Immature natural killer cell (primary cell): Measurements from ENCODE around the gene ANKRD13C. TPM values are rescaled to one million over a fixed set of nuclear protein-coding genes. Genes with fewer than 3 reads are reported as not detected.
"Not testable (repeated sequence)": the region's sequence is repeated elsewhere in the genome, so short reads cannot be mapped to it uniquely, and the experiment has no call there.

Experiments used
- DNase-seq, 3 donors: peaks; one replicate each; pipeline ENCODE4 v3.0.0; 2022; ENCODE audit warnings: mixed read lengths in 1 of 3
- H3K27ac Mint-ChIP-seq, 6 donors: one replicate each; pipeline ENCODE4 v1.8.0; 2020; ENCODE audit warnings: mixed read lengths in 6 of 6, mild to moderate bottlenecking in 5 of 6, inconsistent platforms in 4 of 6, moderate library complexity in 3 of 6
- H3K27me3 Mint-ChIP-seq, 3 donors: one replicate each; pipeline ENCODE4 v1.8.0; 2020 to 2021; ENCODE audit warnings: low read depth in 3 of 3, mild to moderate bottlenecking in 3 of 3, mixed read lengths in 3 of 3, moderate library complexity in 3 of 3, inconsistent platforms in 1 of 3
- H3K36me3 Mint-ChIP-seq, 3 donors: one replicate each; pipeline ENCODE4 v1.8.0; 2020; ENCODE audit warnings: mixed read lengths in 3 of 3, inconsistent platforms in 2 of 3, mild to moderate bottlenecking in 2 of 3
- H3K4me1 Mint-ChIP-seq, 2 donors: one replicate each; pipeline ENCODE4 v1.8.0; 2020; ENCODE audit warnings: inconsistent platforms in 2 of 2, mild to moderate bottlenecking in 2 of 2, mixed read lengths in 2 of 2, moderate library complexity in 1 of 2
- H3K4me3 Mint-ChIP-seq, 5 donors: one replicate each; pipeline ENCODE4 v1.8.0; 2020; ENCODE audit warnings: mild to moderate bottlenecking in 5 of 5, mixed read lengths in 5 of 5, inconsistent platforms in 3 of 5, moderate library complexity in 3 of 5
- H3K9me3 Mint-ChIP-seq, 6 donors: one replicate each; pipeline ENCODE4 v1.8.0; 2020; ENCODE audit warnings: mild to moderate bottlenecking in 6 of 6, mixed read lengths in 6 of 6, inconsistent platforms in 4 of 6, moderate library complexity in 3 of 6
- polyA plus RNA-seq, 3 donors: library from polyadenylated mRNA; unstranded; fragments of 300-500 nt; fragmentation: Illumina TruSeq; gene quantifications; one replicate each; pipeline ENCODE4 v1.2.3, GENCODE V29; 2021

The ANKRD13C gene
- polyA plus RNA-seq, 3 donors from 2014 or later = 7.0 to 14.6 (median 8.3) TPM

DNA sequence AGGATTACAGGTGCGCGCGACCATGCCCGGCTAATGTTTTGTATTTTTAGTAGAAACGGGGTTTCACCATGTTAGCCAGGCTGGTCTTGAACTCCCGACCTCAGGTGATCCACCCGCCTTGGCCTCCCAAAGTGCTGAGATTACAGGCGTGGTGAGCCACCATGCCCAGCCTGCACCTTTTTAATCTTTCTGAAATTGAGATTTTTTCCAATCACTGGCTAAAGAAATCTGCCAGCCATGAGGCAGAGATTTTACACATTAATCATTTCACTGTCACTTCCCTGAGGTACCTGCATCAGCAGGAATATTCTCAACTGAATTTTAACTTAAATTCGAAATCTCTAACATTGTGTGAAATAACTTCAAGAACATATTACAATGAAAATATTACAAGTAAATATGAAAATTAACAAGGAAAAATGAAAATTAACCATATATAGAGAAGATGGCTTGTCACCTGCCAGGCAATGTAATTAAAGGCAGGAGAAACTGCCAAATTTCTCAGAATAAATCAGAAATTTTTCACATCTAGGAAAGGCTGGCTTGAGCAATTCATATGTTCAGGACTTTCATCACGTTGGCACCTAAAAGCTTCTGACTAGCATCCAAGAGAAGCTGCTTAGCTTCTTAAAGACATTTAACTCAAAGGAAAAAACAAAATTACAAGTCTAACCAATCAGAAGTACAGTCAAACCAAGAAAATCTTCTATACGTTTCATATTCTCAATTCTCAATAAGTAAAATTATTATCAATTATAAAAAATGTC is 5.9 kb downstream of the ANKRD13C start:
- H3K4me1 Mint-ChIP-seq = peaks cover 45 to 75% of the 10 kb centered on the region in 2 donors
- no peak overlapping the region for H3K27ac Mint-ChIP-seq

GRCh38 chr1:70339644-70340043 is 14.9 kb downstream of the ANKRD13C start:
- Mint-ChIP-seq H3K36me3 (peaks cover 0 to 11% (median 4%) of the 10 kb centered on the region in 3 donors), H3K4me1 (peaks cover 8 to 37% of the 10 kb centered on the region in 2 donors)
- not testable (repeated sequence) for H3K27me3 Mint-ChIP-seq, H3K4me3 Mint-ChIP-seq, H3K27ac Mint-ChIP-seq, H3K9me3 Mint-ChIP-seq, DNase-seq

More for the DNA sequence above, 5.9 kb downstream of the ANKRD13C start:
- H3K27me3 Mint-ChIP-seq = peaks cover 0 to 3% (median 1%) of the 10 kb centered on the region in 3 donors
- DNase-seq = no peak
- no peak overlapping the region for H3K4me3 Mint-ChIP-seq
- no peaks in the 10 kb centered on the region for H3K9me3 Mint-ChIP-seq
- peaks cover 0 to 6% (median 3%) of the 10 kb centered on the region in 3 donors for H3K36me3 Mint-ChIP-seq

GRCh38 chr1:70336050-70336449 is 18.5 kb downstream of the ANKRD13C start:
- H3K27me3 Mint-ChIP-seq = no peaks in the 10 kb centered on the region
- no peak overlapping the region for H3K4me3 Mint-ChIP-seq

DNA sequence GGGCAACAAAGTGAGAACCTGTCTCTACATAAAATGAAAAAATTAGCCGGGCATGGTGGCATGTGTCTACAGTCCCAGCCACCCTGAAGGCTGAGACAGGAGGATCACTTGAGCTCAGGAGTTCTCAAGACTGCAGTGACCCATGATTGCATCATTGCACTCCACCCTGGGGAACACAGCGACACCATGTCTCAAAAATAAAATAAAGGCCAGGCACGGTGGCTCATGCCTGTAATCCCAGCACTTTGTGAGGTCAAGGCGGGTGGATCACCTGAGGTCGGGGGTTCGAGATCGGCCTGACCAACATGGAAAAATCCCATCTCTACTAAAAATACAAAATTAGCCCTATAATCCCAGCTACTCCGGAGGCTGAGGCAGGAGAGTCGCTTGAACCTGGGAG is 20.1 kb downstream of the ANKRD13C start:
- peaks cover 12 to 51% of the 10 kb centered on the region in 2 donors for H3K4me1 Mint-ChIP-seq
- no peak overlapping the region for H3K4me3 Mint-ChIP-seq
- no peak overlapping the region for H3K27ac Mint-ChIP-seq
- H3K27me3 Mint-ChIP-seq = no peaks in the 10 kb centered on the region
- no peak for DNase-seq
- H3K36me3 Mint-ChIP-seq = peaks cover 0 to 11% (median 4%) of the 10 kb centered on the region in 3 donors
- no peaks in the 10 kb centered on the region for H3K9me3 Mint-ChIP-seq

More at GRCh38 chr1:70336050-70336449, 18.5 kb downstream of the ANKRD13C start:
- DNase-seq = no peak
- H3K36me3 Mint-ChIP-seq = peaks cover 0 to 11% (median 4%) of the 10 kb centered on the region in 3 donors
- no peaks in the 10 kb centered on the region for H3K9me3 Mint-ChIP-seq
- H3K27ac Mint-ChIP-seq = no peak overlapping the region
- peaks cover 8 to 47% of the 10 kb centered on the region in 2 donors for H3K4me1 Mint-ChIP-seq

- peaks cover 12 to 45% of the 10 kb centered on the region in 2 donors for H3K4me1 Mint-ChIP-seq
These were observed 21.3 kb downstream of the ANKRD13C start for GRCh38 chr1:70333245-70333644.

GRCh38 chr1:70331962-70332361 is 22.6 kb downstream of the ANKRD13C start:
- no peaks in the 10 kb centered on the region for H3K9me3 Mint-ChIP-seq
- no peaks in the 10 kb centered on the region for H3K36me3 Mint-ChIP-seq
- H3K27ac Mint-ChIP-seq = peak overlapping the region in 2 of 6 donors; percentile 48 to 60
- H3K4me3 Mint-ChIP-seq = no peak overlapping the region
- no peak for DNase-seq
- peaks cover 14 to 43% of the 10 kb centered on the region in 2 donors for H3K4me1 Mint-ChIP-seq
- H3K27me3 Mint-ChIP-seq = no peaks in the 10 kb centered on the region

More at GRCh38 chr1:70333245-70333644, 21.3 kb downstream of the ANKRD13C start:
- H3K4me3 Mint-ChIP-seq = no peak overlapping the region
- H3K36me3 Mint-ChIP-seq = peaks cover 0 to 6% (median 0%) of the 10 kb centered on the region in 3 donors
- peak overlapping the region in 4 of 6 donors; percentile 1 to 58 (median 28) for H3K27ac Mint-ChIP-seq
- H3K27me3 Mint-ChIP-seq = no peaks in the 10 kb centered on the region
- no peak for DNase-seq
- H3K9me3 Mint-ChIP-seq = no peaks in the 10 kb centered on the region

- Mint-ChIP-seq H3K36me3 (peaks cover 0 to 6% (median 0%) of the 10 kb centered on the region in 3 donors), H3K9me3 (no peaks in the 10 kb centered on the region), H3K27me3 (no peaks in the 10 kb centered on the region), H3K27ac (peak overlapping the region in 2 of 6 donors; percentile 14 to 23), H3K4me1 (peaks cover 9 to 32% of the 10 kb centered on the region in 2 donors), H3K4me3 (no peak overlapping the region)
- no peak for DNase-seq
These were observed 27.0 kb downstream of the ANKRD13C start for GRCh38 chr1:70327306-70328076.

- no peak overlapping the region for H3K4me3 Mint-ChIP-seq
- no peak overlapping the region for H3K27ac Mint-ChIP-seq
- H3K36me3 Mint-ChIP-seq = peaks cover 0 to 6% (median 0%) of the 10 kb centered on the region in 3 donors
- H3K27me3 Mint-ChIP-seq = no peaks in the 10 kb centered on the region
- no peaks in the 10 kb centered on the region for H3K9me3 Mint-ChIP-seq
- DNase-seq = no peak
- peaks cover 5 to 20% of the 10 kb centered on the region in 2 donors for H3K4me1 Mint-ChIP-seq
These were observed 29.8 kb downstream of the ANKRD13C start for GRCh38 chr1:70324683-70325082.

DNA sequence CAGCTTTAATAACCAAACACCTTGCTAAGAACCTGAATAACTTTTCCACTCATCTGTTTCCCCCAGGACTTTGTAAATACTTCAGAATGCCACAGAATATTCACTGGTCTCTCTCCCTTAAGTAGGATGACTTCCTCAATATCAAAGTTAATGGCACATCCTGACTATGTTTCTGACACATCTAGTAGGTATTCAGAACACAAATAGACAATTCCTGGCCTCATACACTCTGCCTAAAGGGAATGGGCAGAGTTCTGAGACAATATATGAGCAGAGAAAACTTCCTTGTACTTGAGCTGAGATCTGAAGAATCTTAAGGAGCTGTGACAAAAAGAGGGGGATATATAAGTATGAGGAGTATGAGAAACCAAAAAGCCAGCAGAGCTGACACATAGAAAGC is 34.8 kb downstream of the ANKRD13C start:
- Mint-ChIP-seq H3K4me1 (peaks cover 11 to 29% of the 10 kb centered on the region in 2 donors), H3K9me3 (no peaks in the 10 kb centered on the region), H3K36me3 (peaks cover 0 to 6% (median 0%) of the 10 kb centered on the region in 3 donors), H3K27ac (peak overlapping the region in 3 of 6 donors; percentile 1 to 3 (median 1)), H3K27me3 (no peaks in the 10 kb centered on the region), H3K4me3 (no peak overlapping the region)
- no peak for DNase-seq

DNA sequence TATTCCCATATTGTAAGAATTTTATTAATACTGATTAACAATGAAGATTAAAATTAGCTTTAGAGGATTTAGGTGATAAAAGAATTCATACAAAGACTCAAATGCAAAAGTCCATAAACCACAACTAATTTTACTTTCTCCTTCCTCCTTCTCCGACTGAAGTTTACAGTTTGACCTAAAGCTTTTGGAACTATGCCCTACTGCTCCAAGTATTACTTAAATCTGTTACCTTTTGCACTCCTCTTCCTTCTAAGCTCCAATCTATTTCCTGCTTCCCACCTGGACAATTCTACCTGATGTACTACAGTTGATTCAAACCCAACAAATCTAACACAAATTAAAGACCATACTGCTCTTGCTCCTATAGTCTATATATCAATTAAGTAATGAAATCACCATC is 36.3 kb downstream of the ANKRD13C start:
- peaks cover 14 to 34% of the 10 kb centered on the region in 2 donors for H3K4me1 Mint-ChIP-seq
- no peaks in the 10 kb centered on the region for H3K9me3 Mint-ChIP-seq
- H3K4me3 Mint-ChIP-seq = no peak overlapping the region
- H3K27me3 Mint-ChIP-seq = no peaks in the 10 kb centered on the region
- no peaks in the 10 kb centered on the region for H3K36me3 Mint-ChIP-seq
- peak overlapping the region in 1 of 6 donors; percentile 0 for H3K27ac Mint-ChIP-seq
- no peak for DNase-seq

DNA sequence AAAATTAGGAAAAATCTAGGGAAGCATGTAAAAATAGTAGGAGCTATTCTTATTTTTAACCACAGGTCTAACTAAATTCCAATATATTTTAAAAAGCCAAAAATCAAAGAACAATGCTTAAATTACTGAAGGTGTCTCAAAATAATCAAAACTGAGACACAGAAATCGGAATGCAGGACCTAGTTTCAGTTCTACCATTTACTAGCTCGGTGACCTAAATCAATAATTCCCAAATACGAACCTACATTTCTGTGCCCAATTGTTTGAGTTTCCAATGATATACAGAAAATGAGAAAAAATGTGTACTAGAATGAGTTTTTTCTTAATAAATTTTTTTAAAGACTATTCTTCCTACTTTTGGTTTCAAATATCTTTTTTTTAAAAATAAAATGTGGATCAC is 37.4 kb downstream of the ANKRD13C start:
- H3K4me1 Mint-ChIP-seq = peaks cover 14 to 34% of the 10 kb centered on the region in 2 donors
- H3K27me3 Mint-ChIP-seq = no peaks in the 10 kb centered on the region
- H3K4me3 Mint-ChIP-seq = no peak overlapping the region
- no peak for DNase-seq
- H3K9me3 Mint-ChIP-seq = no peaks in the 10 kb centered on the region
- H3K36me3 Mint-ChIP-seq = peaks cover 0 to 3% (median 0%) of the 10 kb centered on the region in 3 donors
- H3K27ac Mint-ChIP-seq = no peak overlapping the region

- H3K4me1 Mint-ChIP-seq = peaks cover 14 to 34% of the 10 kb centered on the region in 2 donors
- no peak overlapping the region for H3K27ac Mint-ChIP-seq
- H3K27me3 Mint-ChIP-seq = no peaks in the 10 kb centered on the region
- no peak overlapping the region for H3K4me3 Mint-ChIP-seq
- H3K36me3 Mint-ChIP-seq = peaks cover 0 to 3% (median 0%) of the 10 kb centered on the region in 3 donors
- no peak for DNase-seq
- no peaks in the 10 kb centered on the region for H3K9me3 Mint-ChIP-seq
These were observed 38.7 kb downstream of the ANKRD13C start for GRCh38 chr1:70315782-70316181.

- DNase-seq = no peak
- peaks cover 0 to 3% (median 0%) of the 10 kb centered on the region in 3 donors for H3K36me3 Mint-ChIP-seq
- no peaks in the 10 kb centered on the region for H3K9me3 Mint-ChIP-seq
- H3K4me1 Mint-ChIP-seq = peaks cover 12 to 31% of the 10 kb centered on the region in 2 donors
- H3K4me3 Mint-ChIP-seq = no peak overlapping the region
- no peaks in the 10 kb centered on the region for H3K27me3 Mint-ChIP-seq
- peak overlapping the region in 2 of 6 donors; percentile 18 to 23 for H3K27ac Mint-ChIP-seq
These were observed 39.7 kb downstream of the ANKRD13C start for GRCh38 chr1:70314706-70315304.
